GM10266 (cell line): ENCODE results near the gene HTRA3.
"Not testable (repeated sequence)": the region's sequence is repeated elsewhere in the genome, so short reads cannot be mapped to it uniquely, and the experiment has no call there.

Source experiments
- DNase-seq: peaks from one replicate; pipeline ENCODE4 v3.0.0; 2012; ENCODE audit errors: extremely low spot score
- TF ChIP-seq, protein P1 (sequence below): IDR thresholded peaks from 2 replicates; pipeline ENCODE4 v1.5.1; 2012; ENCODE audit warnings: mild to moderate bottlenecking, low read depth; ENCODE audit not compliant: control insufficient read depth, insufficient read depth; ENCODE audit errors: missing control alignments

The HTRA3 gene

DNA sequence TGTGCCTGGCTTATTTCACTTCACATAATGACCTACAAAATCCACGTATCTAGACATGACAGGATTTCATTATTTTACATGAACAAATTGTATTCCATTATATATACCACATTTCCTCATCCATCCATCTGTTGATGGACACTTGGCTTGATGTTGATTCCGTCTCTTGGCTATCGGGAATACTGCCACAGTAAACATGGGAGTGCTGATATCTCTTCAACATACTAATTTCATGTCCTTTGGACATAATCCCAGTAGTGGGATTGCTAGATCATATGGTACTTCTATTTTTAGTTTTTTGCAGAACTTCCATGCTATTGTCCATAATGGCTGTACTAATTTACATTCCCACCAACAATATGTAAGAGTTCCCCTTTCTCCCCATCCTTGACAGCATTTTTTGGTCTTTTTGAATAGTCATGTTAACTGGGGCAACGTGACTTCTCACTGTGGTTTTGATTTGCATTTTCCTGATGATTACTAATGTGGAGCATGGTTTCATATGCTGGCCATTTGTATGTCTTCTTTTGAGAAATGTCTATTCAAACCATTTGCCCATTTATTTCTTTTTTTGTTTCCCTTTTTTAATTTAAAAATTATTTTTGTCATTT, 68.9 kb downstream of the HTRA3 start:
- no peak for DNase-seq
- TF ChIP-seq, protein P1, sequence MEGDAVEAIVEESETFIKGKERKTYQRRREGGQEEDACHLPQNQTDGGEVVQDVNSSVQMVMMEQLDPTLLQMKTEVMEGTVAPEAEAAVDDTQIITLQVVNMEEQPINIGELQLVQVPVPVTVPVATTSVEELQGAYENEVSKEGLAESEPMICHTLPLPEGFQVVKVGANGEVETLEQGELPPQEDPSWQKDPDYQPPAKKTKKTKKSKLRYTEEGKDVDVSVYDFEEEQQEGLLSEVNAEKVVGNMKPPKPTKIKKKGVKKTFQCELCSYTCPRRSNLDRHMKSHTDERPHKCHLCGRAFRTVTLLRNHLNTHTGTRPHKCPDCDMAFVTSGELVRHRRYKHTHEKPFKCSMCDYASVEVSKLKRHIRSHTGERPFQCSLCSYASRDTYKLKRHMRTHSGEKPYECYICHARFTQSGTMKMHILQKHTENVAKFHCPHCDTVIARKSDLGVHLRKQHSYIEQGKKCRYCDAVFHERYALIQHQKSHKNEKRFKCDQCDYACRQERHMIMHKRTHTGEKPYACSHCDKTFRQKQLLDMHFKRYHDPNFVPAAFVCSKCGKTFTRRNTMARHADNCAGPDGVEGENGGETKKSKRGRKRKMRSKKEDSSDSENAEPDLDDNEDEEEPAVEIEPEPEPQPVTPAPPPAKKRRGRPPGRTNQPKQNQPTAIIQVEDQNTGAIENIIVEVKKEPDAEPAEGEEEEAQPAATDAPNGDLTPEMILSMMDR, result no peak

DNA sequence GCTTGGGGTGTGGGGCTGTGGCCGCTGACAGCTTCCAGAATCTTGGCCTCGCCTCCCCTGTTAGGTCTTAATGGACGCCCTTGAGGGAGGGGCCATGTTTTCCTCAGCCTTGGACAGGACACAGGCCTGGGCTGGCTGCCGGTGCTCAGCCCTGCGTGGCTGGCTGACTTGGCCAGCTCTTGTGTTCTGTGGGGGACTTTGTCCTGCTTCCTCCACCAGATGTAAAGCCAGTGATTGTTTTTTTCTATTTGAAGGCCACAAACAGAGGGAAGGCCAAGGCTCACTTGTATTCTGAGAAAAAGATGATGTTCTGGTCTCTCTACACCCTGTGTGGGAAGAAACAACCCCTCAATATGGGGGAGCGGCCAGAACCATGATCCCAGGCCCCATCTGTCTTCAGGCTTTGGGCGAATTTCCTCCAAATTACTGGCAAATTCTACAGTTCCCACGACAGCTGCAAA, 71.3 kb downstream of the HTRA3 start:
- no peak for DNase-seq
- TF ChIP-seq, protein P1, result no peak

DNA sequence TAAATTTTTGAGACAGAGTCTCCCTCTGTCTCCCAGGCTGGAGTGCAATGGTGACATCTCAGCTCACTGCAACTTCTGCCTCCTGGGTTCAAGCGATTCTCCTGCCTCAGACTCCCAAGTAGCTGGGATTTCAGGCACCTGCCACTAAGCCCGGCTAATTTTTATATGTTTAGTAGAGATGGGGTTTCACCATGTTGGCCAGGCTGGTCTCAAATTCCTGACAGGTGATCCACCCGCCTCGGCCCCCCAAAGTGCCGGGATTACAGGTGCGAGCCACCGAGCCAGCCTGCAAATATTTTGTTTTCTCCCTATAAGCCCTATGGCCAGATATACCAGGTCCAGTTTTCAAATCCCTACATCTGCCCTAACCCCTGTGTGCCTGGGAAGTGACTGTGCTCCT, 71.7 kb downstream of the HTRA3 start:
- not testable (repeated sequence) for DNase-seq

DNA sequence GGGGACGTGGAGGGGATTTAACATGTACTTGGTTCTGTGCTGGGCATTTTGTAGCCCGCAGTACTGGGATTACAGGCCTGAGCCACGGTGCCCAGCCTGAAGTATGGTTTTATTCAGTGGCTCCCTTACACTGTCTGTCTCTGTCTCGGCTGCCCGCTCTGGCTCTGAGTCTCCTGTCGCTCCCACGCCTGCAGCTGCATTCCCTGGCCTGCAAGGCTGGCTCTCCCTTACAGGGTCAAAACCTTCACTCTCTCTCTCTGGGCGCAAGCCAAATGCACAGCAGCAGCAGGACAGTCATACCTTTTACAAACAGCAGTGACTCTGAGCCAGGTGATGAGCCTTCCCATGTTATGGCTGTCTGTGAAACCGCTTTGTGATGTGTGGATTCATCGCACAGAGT, 72.1 kb downstream of the HTRA3 start:
- TF ChIP-seq, protein P1, result no peak
- DNase-seq, result no peak

DNA sequence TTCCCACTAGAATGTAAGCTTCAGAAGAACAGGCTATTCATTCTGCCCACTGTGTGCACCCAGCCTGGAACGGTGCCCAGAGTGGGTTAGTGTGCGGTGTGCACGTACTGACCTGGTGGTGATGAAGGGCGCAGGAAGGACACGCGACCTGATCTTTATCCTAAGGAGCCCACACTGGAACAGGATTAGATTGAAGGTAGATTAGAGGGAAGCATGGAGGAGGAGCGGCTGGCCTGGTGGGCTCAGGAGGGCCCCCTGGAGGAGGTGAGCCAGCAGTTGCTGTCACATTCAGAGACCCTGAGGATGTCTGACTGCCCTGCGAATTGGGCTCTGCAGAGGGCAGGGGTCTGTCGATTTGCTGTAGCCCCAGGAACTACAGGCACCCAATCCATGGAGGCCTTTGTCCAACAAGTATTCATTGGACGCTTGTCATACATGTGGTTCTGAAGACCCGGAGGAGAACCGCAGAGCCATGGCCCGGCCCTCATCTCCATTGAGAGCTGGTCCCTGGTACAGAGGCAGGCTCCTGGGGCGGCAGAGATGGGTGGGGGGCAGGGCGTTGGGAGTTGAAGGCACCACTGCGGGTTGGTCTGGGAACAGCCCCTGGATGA, 73.2 kb downstream of the HTRA3 start:
- no peak for DNase-seq
- TF ChIP-seq, protein P1, result no peak

DNA sequence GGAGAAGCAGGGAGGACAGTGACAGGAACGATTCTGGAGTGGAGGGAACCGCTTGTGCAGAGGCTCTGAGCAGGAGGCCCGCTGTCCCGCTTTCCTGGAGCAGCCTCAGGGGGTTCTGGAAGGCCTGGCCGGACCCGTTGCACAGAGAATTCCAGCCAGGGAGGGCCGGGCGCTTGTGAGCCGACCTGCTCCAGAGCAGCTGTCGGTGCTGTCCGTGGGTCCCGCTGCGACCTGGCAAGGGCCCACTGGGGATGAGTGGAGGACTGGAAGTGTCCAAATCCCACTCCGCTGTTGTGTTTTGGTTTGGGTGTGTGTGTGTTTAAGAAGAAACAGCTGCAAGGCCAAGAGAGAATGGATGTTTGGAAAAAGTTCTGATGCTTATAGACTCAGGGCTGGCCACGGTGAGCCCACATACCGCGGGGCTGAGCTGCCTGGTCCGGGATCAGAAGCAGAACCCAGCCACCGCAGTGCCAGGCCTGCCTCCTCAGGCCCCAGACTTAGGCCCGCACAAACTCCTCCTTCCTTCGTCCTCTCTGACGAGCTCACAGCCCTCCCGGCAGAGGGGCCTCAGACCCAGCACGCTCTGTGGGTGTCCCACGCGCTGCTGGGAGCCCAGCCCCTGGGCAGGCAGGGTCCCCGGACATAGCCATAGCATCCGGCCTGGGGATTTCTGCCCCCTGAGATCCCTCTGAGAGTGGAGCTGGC, 73.9 kb downstream of the HTRA3 start:
- TF ChIP-seq, protein P1, result no peak
- no peak for DNase-seq

DNA sequence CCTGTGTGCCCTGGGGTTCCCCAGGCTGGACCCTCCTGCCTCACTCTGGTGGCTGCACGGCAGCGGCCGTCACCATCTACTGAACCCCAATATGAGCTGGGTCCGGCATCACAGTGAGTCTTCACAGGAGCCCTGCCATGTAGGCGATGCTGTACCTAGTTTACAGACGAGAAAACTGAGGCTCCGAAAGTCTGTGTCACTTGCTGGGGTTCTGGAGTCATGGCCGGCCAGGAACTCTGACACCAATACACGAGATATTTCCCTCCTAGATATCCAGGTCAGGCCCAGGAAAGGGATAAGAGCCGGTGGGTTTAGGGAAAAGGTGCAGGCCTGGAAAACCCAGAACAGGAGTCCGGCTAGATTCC, 74.4 kb downstream of the HTRA3 start:
- TF ChIP-seq, protein P1, result no peak

More for the DNA sequence above, 74.4 kb downstream of the HTRA3 start:
- no peak for DNase-seq
